MCF 10A (cell line): ENCODE measurements around the gene RAB35. TPM values are rescaled to one million over a fixed set of nuclear protein-coding genes. Genes with fewer than 3 reads are reported as not detected.

Source experiments
- BruUV-seq: library from RNA; stranded (reverse); fragments of 400-500 nt; replicated peaks from 2 replicates; lab custom pipeline; 2021; lab: Mats Ljungman, UMichigan
- CTCF ChIA-PET: fragments of 300-600 bp; sonication (Branson Sonifier 250); formaldehyde crosslinking; extraction: SDS; loops from one replicate; lab custom pipeline; 2021; ENCODE audit warnings: antibody characterized with exemption, inconsistent platforms; lab: Yijun Ruan, JAX
- POLR2A ChIA-PET: fragments of 300-600, 350-650 bp; sonication (Branson Sonifier 250); formaldehyde crosslinking; extraction: SDS; loops from one replicate; lab custom pipeline; 2020; ENCODE audit warnings: antibody characterized with exemption, inconsistent platforms; lab: Yijun Ruan, JAX
- DNase-seq: peaks from one replicate; pipeline ENCODE4 v3.0.0-alpha.2; 2018; ENCODE audit not compliant: unreplicated experiment
- H3K27ac Mint-ChIP-seq: one replicate; pipeline ENCODE4 v1.8.0; 2022; ENCODE audit warnings: mild to moderate bottlenecking, low read depth, mixed read lengths; ENCODE audit not compliant: unreplicated experiment
- H3K27me3 Mint-ChIP-seq: one replicate; pipeline ENCODE4 v1.8.0; 2022; ENCODE audit warnings: mixed read lengths; ENCODE audit not compliant: insufficient read depth, unreplicated experiment
- H3K36me3 Mint-ChIP-seq: one replicate; pipeline ENCODE4 v1.8.0; 2022; ENCODE audit warnings: mild to moderate bottlenecking, moderate library complexity, mixed read lengths; ENCODE audit not compliant: insufficient read depth, unreplicated experiment
- H3K4me1 Mint-ChIP-seq: one replicate; pipeline ENCODE4 v1.8.0; 2022; ENCODE audit warnings: mixed read lengths; ENCODE audit not compliant: insufficient read depth, unreplicated experiment
- H3K4me3 Mint-ChIP-seq: one replicate; pipeline ENCODE4 v1.8.0; 2022; ENCODE audit warnings: mild to moderate bottlenecking, moderate library complexity, mixed read lengths; ENCODE audit not compliant: unreplicated experiment
- H3K9me3 Mint-ChIP-seq: one replicate; pipeline ENCODE4 v1.8.0; 2022; ENCODE audit warnings: mixed read lengths; ENCODE audit not compliant: unreplicated experiment
- intact Hi-C: fragments of 100-400 bp; cut with micrococcal nuclease; formaldehyde crosslinking; loops from 2 replicates; pipeline ENCODE4 v1.14.1; 2022
- total RNA-seq: library from RNA; stranded (reverse); gene quantifications from 2 replicates; pipeline ENCODE4 v1.2.3, GENCODE V29; 2022
- TF ChIP-seq, protein P1 (sequence below): fragments of 200-600 bp; IDR thresholded peaks from one replicate; pipeline ENCODE4 v1.8.0; 2022; ENCODE audit warnings: antibody characterized with exemption, mild to moderate bottlenecking; ENCODE audit not compliant: unreplicated experiment

RAB35 gene
- total RNA-seq, 1 experiment from 2014 or later = 57.8 TPM

GRCh38 chr12:120130011-120130410 is 13.5 kb upstream of the RAB35 start:
- CTCF ChIA-PET = no interaction called here
- Mint-ChIP-seq H3K4me3 (no peak overlapping the region), H3K36me3 (peaks cover 84% of the 10 kb centered on the region), H3K4me1 (no peaks in the 10 kb centered on the region), H3K9me3 (no peaks in the 10 kb centered on the region), H3K27ac (no peak overlapping the region), H3K27me3 (no peaks in the 10 kb centered on the region)
- DNase-seq = no peak
- intact Hi-C loops = no loop called here
- POLR2A ChIA-PET = interaction anchor here (0.7 to 1.1 kb wide), 2 partner anchors 9 to 52 kb away, joined by 3 to 5 read pairs; no protein-coding TSS in a partner anchor
- no TSS peak for BruUV-seq
- TF ChIP-seq, protein P1, sequence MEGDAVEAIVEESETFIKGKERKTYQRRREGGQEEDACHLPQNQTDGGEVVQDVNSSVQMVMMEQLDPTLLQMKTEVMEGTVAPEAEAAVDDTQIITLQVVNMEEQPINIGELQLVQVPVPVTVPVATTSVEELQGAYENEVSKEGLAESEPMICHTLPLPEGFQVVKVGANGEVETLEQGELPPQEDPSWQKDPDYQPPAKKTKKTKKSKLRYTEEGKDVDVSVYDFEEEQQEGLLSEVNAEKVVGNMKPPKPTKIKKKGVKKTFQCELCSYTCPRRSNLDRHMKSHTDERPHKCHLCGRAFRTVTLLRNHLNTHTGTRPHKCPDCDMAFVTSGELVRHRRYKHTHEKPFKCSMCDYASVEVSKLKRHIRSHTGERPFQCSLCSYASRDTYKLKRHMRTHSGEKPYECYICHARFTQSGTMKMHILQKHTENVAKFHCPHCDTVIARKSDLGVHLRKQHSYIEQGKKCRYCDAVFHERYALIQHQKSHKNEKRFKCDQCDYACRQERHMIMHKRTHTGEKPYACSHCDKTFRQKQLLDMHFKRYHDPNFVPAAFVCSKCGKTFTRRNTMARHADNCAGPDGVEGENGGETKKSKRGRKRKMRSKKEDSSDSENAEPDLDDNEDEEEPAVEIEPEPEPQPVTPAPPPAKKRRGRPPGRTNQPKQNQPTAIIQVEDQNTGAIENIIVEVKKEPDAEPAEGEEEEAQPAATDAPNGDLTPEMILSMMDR = no peak

DNA sequence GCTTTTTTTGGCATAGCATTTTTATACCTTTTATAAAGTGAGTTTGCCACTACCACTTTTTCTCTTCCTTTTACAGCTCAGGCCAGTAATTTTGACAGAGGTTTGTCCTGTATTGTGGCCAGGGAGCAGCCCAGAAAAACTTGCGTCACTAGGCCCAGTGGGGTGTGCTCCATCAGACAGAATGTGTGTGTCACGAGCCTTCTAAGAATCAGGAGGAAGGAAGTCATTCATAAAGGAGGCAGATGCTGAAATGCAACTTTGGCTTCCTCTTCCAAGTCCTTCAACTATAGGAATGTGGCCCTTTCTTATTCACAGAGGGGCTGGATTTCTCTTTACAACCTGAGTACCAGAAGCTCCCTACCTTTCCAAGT is 10.1 kb upstream of the RAB35 start:
- CTCF ChIA-PET = no interaction called here

DNA sequence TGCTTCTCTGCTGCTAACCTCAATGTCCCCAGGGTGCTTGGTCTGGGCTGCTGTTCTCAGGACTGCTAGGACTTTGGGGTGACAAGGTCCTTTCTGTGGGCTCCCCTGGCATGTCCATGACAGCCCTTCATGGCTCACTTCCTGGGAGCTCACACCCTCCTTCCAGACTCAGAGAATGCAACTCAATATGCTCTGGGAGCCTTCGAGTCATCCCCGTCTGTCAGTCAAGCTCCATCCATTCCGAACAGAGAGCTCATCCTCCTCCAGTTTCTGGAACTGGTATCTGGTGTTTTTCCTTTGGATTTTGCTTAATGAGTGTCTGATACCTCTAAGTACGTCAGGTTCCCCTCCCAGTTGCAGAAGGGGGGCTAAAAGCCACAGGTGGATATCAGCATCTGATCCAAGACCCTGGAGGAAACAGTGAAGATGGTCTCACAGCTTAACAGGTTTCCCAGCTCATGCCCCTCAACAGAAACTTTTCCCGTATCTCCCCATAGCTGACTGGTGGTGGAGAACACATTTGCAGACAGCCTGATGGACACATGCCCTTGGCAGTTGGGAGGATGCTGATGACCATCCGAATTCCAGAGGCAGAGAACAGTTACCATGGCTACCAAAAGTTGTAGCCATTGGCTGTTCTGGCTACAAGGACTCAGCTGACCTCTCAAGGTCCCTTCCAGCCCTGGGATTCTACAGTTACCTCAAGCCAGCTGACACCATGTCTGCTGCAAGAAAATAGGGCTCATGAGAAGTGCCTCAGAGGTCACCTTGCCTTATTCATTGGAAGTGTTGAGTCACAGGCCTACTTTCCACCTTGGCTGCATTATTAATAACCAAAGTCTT is 9.5 kb upstream of the RAB35 start:
- H3K4me3 Mint-ChIP-seq = no peak overlapping the region
- H3K4me1 Mint-ChIP-seq = peaks cover under 1% of the 10 kb centered on the region
- POLR2A ChIA-PET = interaction anchor here (3.5 kb wide), 1 partner anchor 9 kb away, joined by 24 read pairs; the partner anchor contains the start of gene RAB35
- H3K27ac Mint-ChIP-seq = no peak overlapping the region
- intact Hi-C loops = no loop called here
- H3K27me3 Mint-ChIP-seq = no peaks in the 10 kb centered on the region
- BruUV-seq = no TSS peak
- CTCF ChIA-PET = interaction anchor here (0.7 to 1.1 kb wide), 2 partner anchors 22 to 46 kb away, joined by 3 read pairs; no protein-coding TSS in a partner anchor
- peaks cover 60% of the 10 kb centered on the region for H3K36me3 Mint-ChIP-seq
- TF ChIP-seq, protein P1 = no peak
- H3K9me3 Mint-ChIP-seq = no peaks in the 10 kb centered on the region
- DNase-seq = no peak

More for the DNA sequence above, 10.1 kb upstream of the RAB35 start:
- intact Hi-C loops = no loop called here
- peaks cover 63% of the 10 kb centered on the region for H3K36me3 Mint-ChIP-seq
- no peaks in the 10 kb centered on the region for H3K4me1 Mint-ChIP-seq
- no peak overlapping the region for H3K4me3 Mint-ChIP-seq
- H3K27ac Mint-ChIP-seq = no peak overlapping the region
- POLR2A ChIA-PET = interaction anchor here (0.6 to 3.5 kb wide), 2 partner anchors 10 to 1541 kb away, joined by 3 to 24 read pairs; partner anchors contain the start of gene RAB35
- no TSS peak for BruUV-seq
- no peaks in the 10 kb centered on the region for H3K27me3 Mint-ChIP-seq
- no peak for DNase-seq
- no peaks in the 10 kb centered on the region for H3K9me3 Mint-ChIP-seq
- TF ChIP-seq, protein P1 = no peak

DNA sequence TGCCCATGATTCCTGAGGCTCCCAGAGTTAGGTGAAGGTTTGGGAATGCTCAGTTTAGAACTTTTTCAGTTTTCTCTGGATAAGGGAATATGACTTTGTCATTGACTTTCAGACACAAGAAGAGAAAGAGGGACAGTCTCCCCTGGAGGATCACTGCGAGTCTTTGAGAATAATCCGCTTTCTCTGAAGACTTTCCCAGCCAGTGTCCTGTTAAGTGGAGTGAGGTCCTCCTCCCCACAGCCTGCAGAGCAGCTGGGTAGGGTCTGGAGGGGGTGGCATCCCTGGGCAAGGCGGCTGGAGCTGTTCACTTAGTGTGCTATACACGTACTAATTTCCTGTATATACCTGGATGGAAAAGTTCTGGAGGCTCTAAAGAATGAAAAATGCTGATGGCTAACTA is 8.5 kb upstream of the RAB35 start:
- Mint-ChIP-seq H3K36me3 (peaks cover 56% of the 10 kb centered on the region), H3K27ac (no peak overlapping the region), H3K4me1 (peaks cover 6% of the 10 kb centered on the region), H3K27me3 (no peaks in the 10 kb centered on the region), H3K4me3 (no peak overlapping the region), H3K9me3 (no peaks in the 10 kb centered on the region)
- ChIA-PET POLR2A (interaction anchor here (3.5 kb wide), 1 partner anchor 8 kb away, joined by 24 read pairs; the partner anchor contains the start of gene RAB35), CTCF (no interaction called here)
- BruUV-seq = no TSS peak
- DNase-seq = no peak
- TF ChIP-seq, protein P1 = no peak
- intact Hi-C loops = no loop called here
